ENCODE results near the gene SYNJ2. TPM values are rescaled to one million over a fixed set of nuclear protein-coding genes. Genes with fewer than 3 reads are reported as not detected.

Gene SYNJ2
- total and polyA plus RNA-seq, 2 experiments from 2014 or later, result 2.8 to 5.6 TPM

GRCh38 chr6:158115508-158115907 is 133.8 kb downstream of the SYNJ2 start:
- no peaks in the 10 kb centered on the region for H3K27me3 ChIP-seq (ENCODE audit: insufficient read depth)
- H3K4me1 Mint-ChIP-seq, result no peaks in the 10 kb centered on the region
- TF ChIP-seq CTCF (conservative IDR thresholded peaks at IDR 0.05; ENCODE audit: low read depth in 2 of 2) (peak in 1 of 2 experiments; percentile 23; a peak in 1 of 4 replicates), REST (IDR thresholded peaks at IDR 0.05; ENCODE audit: unreplicated experiment) (no peak)
- H3K9me3 Mint-ChIP-seq, result no peaks in the 10 kb centered on the region
- H3F3A ChIP-seq (replicated peaks; ENCODE audit: low read depth), result no peaks in the 10 kb centered on the region
- H3K36me3 Mint-ChIP-seq (ENCODE audit: low read depth), result no peaks in the 10 kb centered on the region
- ATAC-seq, result peak; percentile 74
- peak; percentile 26 for DNase-seq (ENCODE audit: low spot score)
- no peak overlapping the region for H3K27ac Mint-ChIP-seq
- H3K27me3 Mint-ChIP-seq (ENCODE audit: insufficient read depth, low read depth, poor library complexity), result no peaks in the 10 kb centered on the region
- no peaks in the 10 kb centered on the region for H3K9me2 ChIP-seq (ENCODE audit: insufficient read depth)
- H4K20me1 ChIP-seq (replicated peaks; ENCODE audit: insufficient read depth), result no peaks in the 10 kb centered on the region
- H3K79me2 ChIP-seq (replicated peaks; ENCODE audit: insufficient read depth), result no peaks in the 10 kb centered on the region
- H3K36me3 ChIP-seq (ENCODE audit: insufficient read depth), result 0 out of 2 replicates have a peak, but pooled peaks cover 4% of the 10 kb centered on the region
- no peak overlapping the region for H3K4me2 ChIP-seq
- H3K4me3 ChIP-seq, result no peak overlapping the region
- H3K27ac ChIP-seq (ENCODE audit: low read depth), result no peak overlapping the region
- no peaks in the 10 kb centered on the region for H3K4me1 ChIP-seq (ENCODE audit: insufficient read depth)
- no peak overlapping the region for H2AFZ ChIP-seq
- no peak overlapping the region for H3K4me3 Mint-ChIP-seq

- H3K4me2 ChIP-seq, result no peak overlapping the region
- Mint-ChIP-seq H3K27ac (no peak overlapping the region), H3K27me3 (ENCODE audit: insufficient read depth, low read depth, poor library complexity) (no peaks in the 10 kb centered on the region), H3K36me3 (ENCODE audit: low read depth) (no peaks in the 10 kb centered on the region; the same call in 2 of the 3 replicates), H3K4me1 (peaks cover 2% of the 10 kb centered on the region; the same call in 2 of the 3 replicates), H3K9me3 (no peaks in the 10 kb centered on the region), H3K4me3 (no peak overlapping the region)
- H3K4me1 ChIP-seq (ENCODE audit: insufficient read depth), result no peaks in the 10 kb centered on the region
- H2AFZ ChIP-seq, result no peak overlapping the region
- no peak overlapping the region; the same call in 1 of the 2 replicates for H3K27ac ChIP-seq (ENCODE audit: low read depth)
- no peak overlapping the region for H3K4me3 ChIP-seq
- H3F3A ChIP-seq (replicated peaks; ENCODE audit: low read depth), result no peaks in the 10 kb centered on the region
- H3K27me3 ChIP-seq (ENCODE audit: insufficient read depth), result no peaks in the 10 kb centered on the region
- ATAC-seq (no peak), DNase-seq (ENCODE audit: low spot score) (no peak)
- 0 out of 2 replicates have a peak, but pooled peaks cover 4% of the 10 kb centered on the region for H3K36me3 ChIP-seq (ENCODE audit: insufficient read depth)
- H3K79me2 ChIP-seq (replicated peaks; ENCODE audit: insufficient read depth), result no peaks in the 10 kb centered on the region
- no peaks in the 10 kb centered on the region for H4K20me1 ChIP-seq (replicated peaks; ENCODE audit: insufficient read depth)
- H3K9me2 ChIP-seq (ENCODE audit: insufficient read depth), result no peaks in the 10 kb centered on the region
- no peak for TF ChIP-seq EZH2 (IDR thresholded peaks at IDR 0.05; ENCODE audit: low read depth, unreplicated experiment)
- TF ChIP-seq JUNB (IDR thresholded peaks at IDR 0.05; ENCODE audit: unreplicated experiment), result no peak
- no peak for TF ChIP-seq ZNF114 (CRISPR knock-in tag; IDR thresholded peaks at IDR 0.05)
- no peak for TF ChIP-seq STAT1 (IDR thresholded peaks at IDR 0.05; ENCODE audit: unreplicated experiment)
- no peak for TF ChIP-seq CTCF (conservative IDR thresholded peaks at IDR 0.05; ENCODE audit: low read depth in 2 of 2)
- TF ChIP-seq ZNF462 (CRISPR knock-in tag; IDR thresholded peaks at IDR 0.05), result no peak
Measured at GRCh38 chr6:158118886-158119285, 137.2 kb downstream of the SYNJ2 start.

Data from GM23338 (cell line).